ENCODE data around the gene CUL1. TPM values are rescaled to one million over a fixed set of nuclear protein-coding genes. Genes with fewer than 3 reads are reported as not detected.

Gene CUL1
- total RNA-seq, 1 experiment from 2014 or later, result 53.1 TPM

Other genes with a start within 250 kb of the CUL1 start
- not detected for gene C7orf33, start 108.1 kb upstream of the CUL1 start, total RNA-seq (2021; ENCODE audit: unreplicated experiment)
- 55.2 TPM for gene EZH2, start 185.4 kb downstream of the CUL1 start, total RNA-seq (2021; ENCODE audit: unreplicated experiment)

All from HCT116 (cell line).